ENCODE measurements around the gene NOL12.

The NOL12 gene

DNA sequence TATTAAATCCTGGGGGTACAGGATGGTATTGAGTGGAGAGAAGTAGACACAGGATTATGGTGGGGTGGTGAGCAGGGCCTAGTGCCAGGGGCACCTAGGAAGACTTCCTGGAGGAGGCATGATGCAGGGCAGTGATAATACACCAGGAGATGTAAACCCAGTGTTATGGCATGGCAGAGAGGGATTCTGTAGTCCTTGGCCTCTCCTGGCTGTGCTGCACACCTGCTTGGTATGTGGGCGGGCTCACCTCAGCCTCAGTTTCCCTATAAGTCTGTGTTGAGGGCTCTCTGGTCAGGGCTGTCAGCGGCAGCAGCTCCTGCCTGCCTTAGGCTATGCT is 25.5 kb upstream of the NOL12 start:
- H3K27me3 ChIP-seq (ENCODE audit: insufficient read depth, poor library complexity, severe bottlenecking) = no peaks in the 10 kb centered on the region
- no peak overlapping the region for H3K27ac ChIP-seq (ENCODE audit: poor library complexity, severe bottlenecking)
- TF ChIP-seq, protein P1, sequence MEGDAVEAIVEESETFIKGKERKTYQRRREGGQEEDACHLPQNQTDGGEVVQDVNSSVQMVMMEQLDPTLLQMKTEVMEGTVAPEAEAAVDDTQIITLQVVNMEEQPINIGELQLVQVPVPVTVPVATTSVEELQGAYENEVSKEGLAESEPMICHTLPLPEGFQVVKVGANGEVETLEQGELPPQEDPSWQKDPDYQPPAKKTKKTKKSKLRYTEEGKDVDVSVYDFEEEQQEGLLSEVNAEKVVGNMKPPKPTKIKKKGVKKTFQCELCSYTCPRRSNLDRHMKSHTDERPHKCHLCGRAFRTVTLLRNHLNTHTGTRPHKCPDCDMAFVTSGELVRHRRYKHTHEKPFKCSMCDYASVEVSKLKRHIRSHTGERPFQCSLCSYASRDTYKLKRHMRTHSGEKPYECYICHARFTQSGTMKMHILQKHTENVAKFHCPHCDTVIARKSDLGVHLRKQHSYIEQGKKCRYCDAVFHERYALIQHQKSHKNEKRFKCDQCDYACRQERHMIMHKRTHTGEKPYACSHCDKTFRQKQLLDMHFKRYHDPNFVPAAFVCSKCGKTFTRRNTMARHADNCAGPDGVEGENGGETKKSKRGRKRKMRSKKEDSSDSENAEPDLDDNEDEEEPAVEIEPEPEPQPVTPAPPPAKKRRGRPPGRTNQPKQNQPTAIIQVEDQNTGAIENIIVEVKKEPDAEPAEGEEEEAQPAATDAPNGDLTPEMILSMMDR (IDR thresholded peaks at IDR 0.05; ENCODE audit: poor library complexity, severe bottlenecking) = no peak
- no peak for DNase-seq (ENCODE audit: low spot score)
- H3K9me3 ChIP-seq (ENCODE audit: severe bottlenecking) = no peaks in the 10 kb centered on the region
- ATAC-seq (ENCODE audit: low read depth) = no peak
- no peak overlapping the region for H3K4me3 ChIP-seq (ENCODE audit: severe bottlenecking)
- no peaks in the 10 kb centered on the region; the same call in none of the 2 replicates for H3K36me3 ChIP-seq (ENCODE audit: low read depth)
- H3K4me1 ChIP-seq (ENCODE audit: insufficient read depth, poor library complexity, severe bottlenecking) = peaks cover 3% of the 10 kb centered on the region

DNA sequence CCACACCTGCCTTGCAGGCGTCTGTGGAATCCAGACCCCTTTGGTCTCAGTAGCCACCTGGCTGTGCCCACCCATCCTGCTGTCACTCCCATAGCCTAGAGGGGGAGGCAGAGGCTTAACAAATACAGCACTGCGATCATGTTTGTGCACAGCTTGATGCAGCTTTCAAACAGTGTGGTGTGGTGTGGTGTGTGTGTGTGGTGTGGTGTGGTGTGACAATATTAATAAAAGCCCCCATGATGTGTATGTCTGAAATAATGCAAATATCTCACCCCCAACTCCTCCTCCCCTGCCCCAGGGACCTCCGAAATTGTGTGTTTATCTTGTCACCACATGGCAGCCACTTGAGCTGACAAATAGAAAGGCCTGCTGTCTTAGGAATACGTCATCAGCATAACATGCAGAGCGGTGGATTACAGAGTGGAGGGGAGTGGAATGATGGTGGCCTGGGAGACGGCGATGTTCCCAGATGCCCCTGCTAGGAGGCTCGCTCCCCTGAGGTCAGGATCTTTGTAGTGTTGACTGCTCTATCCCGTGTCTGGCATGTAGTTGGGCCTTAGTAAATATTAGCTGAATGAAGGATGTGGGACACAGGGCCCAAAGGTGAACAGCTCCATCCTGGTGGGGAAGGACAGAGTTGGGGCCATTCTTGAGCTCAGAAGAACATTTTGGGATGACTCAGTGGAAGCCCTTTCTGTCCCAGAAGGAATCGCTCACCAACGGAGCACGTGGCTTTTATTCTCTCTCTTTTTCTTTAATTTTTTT is 24.8 kb upstream of the NOL12 start:
- no peak for ATAC-seq (ENCODE audit: low read depth)
- Histone ChIP-seq H3K4me3 (ENCODE audit: severe bottlenecking) (no peak overlapping the region), H3K4me1 (ENCODE audit: insufficient read depth, poor library complexity, severe bottlenecking) (peaks cover 3% of the 10 kb centered on the region), H3K9me3 (ENCODE audit: severe bottlenecking) (no peaks in the 10 kb centered on the region), H3K27me3 (ENCODE audit: insufficient read depth, poor library complexity, severe bottlenecking) (no peaks in the 10 kb centered on the region), H3K36me3 (ENCODE audit: low read depth) (peaks cover 6% of the 10 kb centered on the region), H3K27ac (ENCODE audit: poor library complexity, severe bottlenecking) (no peak overlapping the region)
- no peak for DNase-seq (ENCODE audit: low spot score)
- TF ChIP-seq, protein P1 (IDR thresholded peaks at IDR 0.05; ENCODE audit: poor library complexity, severe bottlenecking) = peak; percentile 24

DNA sequence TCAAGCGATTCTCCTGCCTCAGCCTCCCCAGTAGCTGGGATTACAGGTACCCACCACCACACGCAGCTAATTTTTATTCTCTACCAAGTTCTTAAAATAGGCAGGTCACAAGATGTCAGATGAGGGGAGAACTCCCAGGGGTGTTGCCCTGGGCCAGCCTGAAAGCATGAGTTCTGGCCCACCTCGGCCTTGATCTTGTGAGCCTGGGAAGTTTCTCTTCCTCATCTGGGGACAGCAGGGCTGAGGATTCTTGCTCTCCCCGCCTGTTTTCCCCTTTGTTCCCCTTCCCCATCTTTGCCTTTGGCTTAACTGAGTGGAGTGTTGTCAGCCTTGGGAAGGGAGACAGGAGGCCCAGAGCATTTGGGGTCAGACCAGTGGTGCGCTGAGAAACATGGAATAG is 24.1 kb upstream of the NOL12 start:
- ATAC-seq (ENCODE audit: low read depth) = no peak
- H3K27me3 ChIP-seq (ENCODE audit: insufficient read depth, poor library complexity, severe bottlenecking) = no peaks in the 10 kb centered on the region
- TF ChIP-seq, protein P1 (IDR thresholded peaks at IDR 0.05; ENCODE audit: poor library complexity, severe bottlenecking) = no peak
- DNase-seq (ENCODE audit: low spot score) = no peak
- no peak overlapping the region for H3K4me3 ChIP-seq (ENCODE audit: severe bottlenecking)
- peaks cover 3% of the 10 kb centered on the region for H3K4me1 ChIP-seq (ENCODE audit: insufficient read depth, poor library complexity, severe bottlenecking)
- H3K27ac ChIP-seq (ENCODE audit: poor library complexity, severe bottlenecking) = no peak overlapping the region
- H3K9me3 ChIP-seq (ENCODE audit: severe bottlenecking) = no peaks in the 10 kb centered on the region
- H3K36me3 ChIP-seq (ENCODE audit: low read depth) = peaks cover 13% of the 10 kb centered on the region

DNA sequence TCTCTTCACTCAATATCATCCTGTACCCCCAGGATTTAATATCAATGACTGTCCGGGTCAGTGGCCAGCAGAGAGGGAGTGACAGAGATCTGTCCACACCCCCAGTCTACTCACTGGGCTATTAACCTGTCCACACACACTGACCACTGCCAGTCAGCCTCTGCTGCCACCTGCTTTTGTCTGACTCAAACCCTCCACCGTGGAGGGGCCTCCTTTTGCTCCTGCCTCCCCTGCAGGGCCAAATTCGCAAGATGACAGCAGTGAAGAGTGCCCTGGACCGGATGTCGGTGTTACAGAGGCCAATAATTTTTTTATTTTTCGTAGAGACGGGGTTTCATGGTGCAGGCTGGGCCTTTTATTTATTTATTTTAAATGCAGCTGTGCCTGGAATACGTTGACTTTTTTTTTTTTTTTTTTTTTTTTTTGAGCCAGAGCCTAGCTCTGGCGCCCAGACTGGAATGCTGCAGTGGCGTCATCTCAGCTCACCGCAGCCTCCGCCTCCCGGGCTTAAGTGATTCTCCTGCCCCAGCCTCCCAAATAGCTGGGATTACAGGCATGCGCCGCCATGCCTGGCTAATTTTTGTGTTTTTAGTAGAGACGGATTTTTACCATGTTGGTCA is 22.5 kb upstream of the NOL12 start:
- H3K4me1 ChIP-seq (ENCODE audit: insufficient read depth, poor library complexity, severe bottlenecking) = peaks cover 3% of the 10 kb centered on the region
- no peaks in the 10 kb centered on the region for H3K9me3 ChIP-seq (ENCODE audit: severe bottlenecking)
- peaks cover 14% of the 10 kb centered on the region for H3K36me3 ChIP-seq (ENCODE audit: low read depth)
- no peak overlapping the region for H3K27ac ChIP-seq (ENCODE audit: poor library complexity, severe bottlenecking)
- H3K27me3 ChIP-seq (ENCODE audit: insufficient read depth, poor library complexity, severe bottlenecking) = no peaks in the 10 kb centered on the region
- H3K4me3 ChIP-seq (ENCODE audit: severe bottlenecking) = no peak overlapping the region
- ATAC-seq (ENCODE audit: low read depth) = no peak
- DNase-seq (ENCODE audit: low spot score) = no peak
- TF ChIP-seq, protein P1 (IDR thresholded peaks at IDR 0.05; ENCODE audit: poor library complexity, severe bottlenecking) = no peak

Data from RWPE2 (cell line).